ENCODE measurements around the gene ALLC. TPM values are rescaled to one million over a fixed set of nuclear protein-coding genes. Genes with fewer than 3 reads are reported as not detected.

Gene ALLC
- polyA plus RNA-seq, 1 of the 3 experiments (the other 2 are of a cell fraction) = not detected

DNA sequence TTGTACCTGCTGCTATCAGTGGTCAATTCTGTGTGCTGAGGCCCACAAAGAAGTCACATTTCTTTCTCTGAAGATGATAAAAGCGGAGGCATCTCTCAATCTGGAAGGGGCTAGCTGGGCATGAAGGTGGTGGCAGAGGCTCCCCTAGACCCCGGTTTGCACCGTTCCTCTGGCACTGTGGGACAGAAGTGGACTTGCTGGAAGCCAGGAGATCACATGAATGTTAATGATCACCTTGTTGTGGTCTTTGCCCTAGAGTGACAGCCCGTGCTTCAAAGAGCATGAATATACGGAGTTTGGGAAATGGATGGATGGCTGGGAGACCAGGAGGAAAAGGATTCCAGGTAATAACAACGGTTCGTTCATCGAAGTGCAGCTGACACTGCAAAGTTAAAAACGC, 20.2 kb downstream of the ALLC start:
- peaks cover 0 to 15% of the 10 kb centered on the region in 2 experiments; a peak in 1 of 4 replicates for H3K4me1 ChIP-seq (ENCODE audit: control insufficient read depth in 1 of 2, insufficient read depth in 2 of 2, low read depth in 1 of 2, low read length in 1 of 2)
- no peak overlapping the region for H3K4me2 ChIP-seq
- H3K79me2 ChIP-seq (ENCODE audit: insufficient read depth) = no peaks in the 10 kb centered on the region
- POLR2A ChIA-PET = no interaction called here
- no peaks in the 10 kb centered on the region; the same call in 1 of the 2 replicates for H3K27me3 ChIP-seq (ENCODE audit: insufficient read depth)
- no peaks in the 10 kb centered on the region for H3F3A ChIP-seq (replicated peaks; ENCODE audit: insufficient read depth)
- no peak overlapping the region for H3K9ac ChIP-seq
- H3K9me3 ChIP-seq = no peaks in the 10 kb centered on the region
- no peaks in the 10 kb centered on the region for H4K20me1 ChIP-seq (ENCODE audit: insufficient read depth)
- CTCF ChIA-PET = interaction anchor here (2.7 kb wide), 1 partner anchor 14 kb away, joined by 9 read pairs; no protein-coding TSS in a partner anchor
- H3K4me3 ChIP-seq (ENCODE audit: low read depth in 2 of 2, low read length in 1 of 2) = no peak overlapping the region
- DNase-seq = no peak
- no peaks in the 10 kb centered on the region for H3K36me3 ChIP-seq (replicated peaks in 1 of 2; ENCODE audit: control insufficient read depth in 1 of 2, insufficient read depth in 2 of 2, low read length in 1 of 2)
- no peaks in the 10 kb centered on the region for H3K9me2 ChIP-seq
- TF ChIP-seq, protein P1, sequence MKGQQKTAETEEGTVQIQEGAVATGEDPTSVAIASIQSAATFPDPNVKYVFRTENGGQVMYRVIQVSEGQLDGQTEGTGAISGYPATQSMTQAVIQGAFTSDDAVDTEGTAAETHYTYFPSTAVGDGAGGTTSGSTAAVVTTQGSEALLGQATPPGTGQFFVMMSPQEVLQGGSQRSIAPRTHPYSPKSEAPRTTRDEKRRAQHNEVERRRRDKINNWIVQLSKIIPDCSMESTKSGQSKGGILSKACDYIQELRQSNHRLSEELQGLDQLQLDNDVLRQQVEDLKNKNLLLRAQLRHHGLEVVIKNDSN (IDR thresholded peaks at IDR 0.05; ENCODE audit: borderline replicate concordance, low read depth) = no peak
- TF ChIP-seq PBX3 (IDR thresholded peaks at IDR 0.05) (no peak), EP300 (IDR thresholded peaks at IDR 0.05; ENCODE audit: borderline replicate concordance in 1 of 2, low read depth in 1 of 2, low read length in 1 of 2) (no peak), CTCF (IDR thresholded peaks at IDR 0.05) (no peak), TEAD4 (IDR thresholded peaks at IDR 0.05; ENCODE audit: borderline replicate concordance, insufficient read depth) (no peak), YY1 (IDR thresholded peaks at IDR 0.05; ENCODE audit: low read depth) (no peak), NFIC (IDR thresholded peaks at IDR 0.05; ENCODE audit: borderline replicate concordance) (no peak), ELF1 (IDR thresholded peaks at IDR 0.05) (no peak), TCF12 (IDR thresholded peaks at IDR 0.05) (no peak), TAF1 (IDR thresholded peaks at IDR 0.05; ENCODE audit: borderline replicate concordance, low read depth, low read length) (no peak), SIN3A (IDR thresholded peaks at IDR 0.05; ENCODE audit: borderline replicate concordance, low read depth, low read length) (no peak), NRF1 (IDR thresholded peaks at IDR 0.05; ENCODE audit: low read depth, low read length) (no peak), SMC3 (IDR thresholded peaks at IDR 0.05; ENCODE audit: low read depth, low read length) (no peak)
- 44% methylated on average over 9 of the region's 9 CpGs for WGBS (ENCODE audit: low lambda C conversion rate)
- no peak overlapping the region for H2AFZ ChIP-seq (ENCODE audit: low read depth)
- no peak overlapping the region for H3K27ac ChIP-seq (ENCODE audit: low read depth in 2 of 2, low read length in 1 of 2)

- CTCF ChIA-PET = interaction anchor here (0.9 to 2.7 kb wide), 3 partner anchors 13 to 127 kb away, joined by 3 to 9 read pairs (median 3); no protein-coding TSS in a partner anchor
- no peaks in the 10 kb centered on the region for H3K9me2 ChIP-seq
- H3K27me3 ChIP-seq (ENCODE audit: insufficient read depth) = no peaks in the 10 kb centered on the region; the same call in 1 of the 2 replicates
- no peaks in the 10 kb centered on the region for H3K9me3 ChIP-seq
- no peak overlapping the region for H2AFZ ChIP-seq (ENCODE audit: low read depth)
- H3K4me3 ChIP-seq (ENCODE audit: low read depth in 2 of 2, low read length in 1 of 2) = no peak overlapping the region
- no peak for DNase-seq
- H3K79me2 ChIP-seq (ENCODE audit: insufficient read depth) = no peaks in the 10 kb centered on the region
- no peak overlapping the region for H3K9ac ChIP-seq
- no peaks in the 10 kb centered on the region for H3F3A ChIP-seq (replicated peaks; ENCODE audit: insufficient read depth)
- no peak for TF ChIP-seq MXI1 (IDR thresholded peaks at IDR 0.05; ENCODE audit: low read depth, low read length)
- no peak for TF ChIP-seq CHD2 (IDR thresholded peaks at IDR 0.05; ENCODE audit: low read length, partially characterized antibody)
- TF ChIP-seq TEAD4 (IDR thresholded peaks at IDR 0.05; ENCODE audit: borderline replicate concordance, insufficient read depth) = no peak
- TF ChIP-seq NRF1 (IDR thresholded peaks at IDR 0.05; ENCODE audit: low read depth, low read length) = no peak
- TF ChIP-seq, protein P2, sequence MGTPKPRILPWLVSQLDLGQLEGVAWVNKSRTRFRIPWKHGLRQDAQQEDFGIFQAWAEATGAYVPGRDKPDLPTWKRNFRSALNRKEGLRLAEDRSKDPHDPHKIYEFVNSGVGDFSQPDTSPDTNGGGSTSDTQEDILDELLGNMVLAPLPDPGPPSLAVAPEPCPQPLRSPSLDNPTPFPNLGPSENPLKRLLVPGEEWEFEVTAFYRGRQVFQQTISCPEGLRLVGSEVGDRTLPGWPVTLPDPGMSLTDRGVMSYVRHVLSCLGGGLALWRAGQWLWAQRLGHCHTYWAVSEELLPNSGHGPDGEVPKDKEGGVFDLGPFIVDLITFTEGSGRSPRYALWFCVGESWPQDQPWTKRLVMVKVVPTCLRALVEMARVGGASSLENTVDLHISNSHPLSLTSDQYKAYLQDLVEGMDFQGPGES (IDR thresholded peaks at IDR 0.05; ENCODE audit: low read depth, low read length) = no peak
- no peak for TF ChIP-seq RXRA (IDR thresholded peaks at IDR 0.05; ENCODE audit: borderline replicate concordance, low read depth)
- TF ChIP-seq YY1 (IDR thresholded peaks at IDR 0.05; ENCODE audit: low read depth) = no peak
- TF ChIP-seq EZH2phosphoT487 (IDR thresholded peaks at IDR 0.05; ENCODE audit: borderline replicate concordance, low read depth) = no peak
- TF ChIP-seq, protein P1 (IDR thresholded peaks at IDR 0.05; ENCODE audit: borderline replicate concordance, low read depth) = no peak
- no peak for TF ChIP-seq SIN3A (IDR thresholded peaks at IDR 0.05; ENCODE audit: borderline replicate concordance, low read depth, low read length)
- no peak overlapping the region for H3K27ac ChIP-seq (ENCODE audit: low read depth in 2 of 2, low read length in 1 of 2)
- no peaks in the 10 kb centered on the region for H4K20me1 ChIP-seq (ENCODE audit: insufficient read depth)
- POLR2A ChIA-PET = no interaction called here
- peaks cover 0 to 13% of the 10 kb centered on the region in 2 experiments; a peak in 1 of 4 replicates for H3K4me1 ChIP-seq (ENCODE audit: control insufficient read depth in 1 of 2, insufficient read depth in 2 of 2, low read depth in 1 of 2, low read length in 1 of 2)
- WGBS (ENCODE audit: low lambda C conversion rate) = 83% methylated on average over 2 of the region's 2 CpGs
- no peak overlapping the region for H3K4me2 ChIP-seq
- no peaks in the 10 kb centered on the region for H3K36me3 ChIP-seq (replicated peaks in 1 of 2; ENCODE audit: control insufficient read depth in 1 of 2, insufficient read depth in 2 of 2, low read length in 1 of 2)
Observed at GRCh38 chr2:3679180-3679579, 21.2 kb downstream of the ALLC start.
